HCT116 (cell line): ENCODE measurements around the gene EML1. TPM values are rescaled to one million over a fixed set of nuclear protein-coding genes. Genes with fewer than 3 reads are reported as not detected.

ENCODE experiments used
- ATAC-seq: fragments of 200-7000 bp; cut with Tn5 transposase; 2 replicates; pipeline ENCODE4 v1.9.1; 2020; ENCODE audit warnings: mild to moderate bottlenecking, moderate library complexity
- BruUV-seq: library from RNA; stranded (reverse); fragments of 400-500 nt; replicated peaks from 2 replicates; lab custom pipeline; 2021; lab: Mats Ljungman, UMichigan
- CTCF ChIA-PET: fragments of 300-600 bp; sonication (Branson Sonifier 250); formaldehyde crosslinking; loops from one replicate; lab custom pipeline; 2021; ENCODE audit warnings: antibody characterized with exemption; lab: Charles Lee
- POLR2A ChIA-PET: fragments of 300-600, 350-600 bp; sonication (Branson Sonifier 250); formaldehyde crosslinking; loops from one replicate; lab custom pipeline; 2021; ENCODE audit warnings: antibody characterized with exemption; lab: Charles Lee
- RAD21 ChIA-PET, 2 experiments: fragments of 300-600 bp; sonication (Branson Sonifier 250); formaldehyde crosslinking; loops; one replicate each; lab custom pipeline; 2023; ENCODE audit warnings: low total read pairs in 2 of 2; ENCODE audit not compliant: uncharacterized antibody in 2 of 2, unreplicated experiment in 2 of 2, low non-redundant PET in 1 of 2; lab: Charles Lee
- DNase-seq: peaks from one replicate; pipeline ENCODE4 v3.0.0-alpha.2; 2010; ENCODE audit warnings: low read depth, low spot score
- H2AFZ ChIP-seq: fragments of 200-600 bp; shearing (Covaris generic), sonication (generic); 2 replicates; pipeline ENCODE4 v1.6.1; 2017; ENCODE audit warnings: low read depth, mixed run types, mixed read lengths, antibody characterized with exemption, low read length; ENCODE audit not compliant: poor library complexity, severe bottlenecking
- H3K27ac ChIP-seq: 2 replicates; pipeline ENCODE4 v1.5.1; 2012; ENCODE audit warnings: low read depth, low read length
- H3K27me3 ChIP-seq: fragments of 200-600 bp; sonication (generic); 2 replicates; pipeline ENCODE4 v1.6.1; 2016; ENCODE audit warnings: mixed run types, low read length, mixed read lengths; ENCODE audit not compliant: insufficient read depth
- H3K36me3 ChIP-seq, 2 experiments: fragments of 200-500 bp in 1 of 2; fragments of 200-600 bp in 1 of 2; sonication (Bioruptor generic) in 1 of 2; sonication (generic) in 1 of 2; 2 replicates each; pipeline versions ENCODE4 v1.5.1 to v1.6.1; 2014 to 2016; ENCODE audit warnings: low read length in 2 of 2, inconsistent platforms in 1 of 2, mixed read lengths in 1 of 2, mixed run types in 1 of 2; ENCODE audit not compliant: insufficient read depth in 2 of 2, control insufficient read depth in 1 of 2
- H3K4me1 ChIP-seq, 2 experiments: fragments of 200-600 bp in 1 of 2; sonication (generic) in 1 of 2; 2 replicates each; pipeline versions ENCODE4 v1.5.1 to v1.6.1; 2012 to 2017; ENCODE audit warnings: low read length in 2 of 2, inconsistent platforms in 1 of 2, mild to moderate bottlenecking in 1 of 2, mixed read lengths in 1 of 2, mixed run types in 1 of 2, moderate library complexity in 1 of 2; ENCODE audit not compliant: insufficient read depth in 2 of 2, control insufficient read depth in 1 of 2
- H3K4me2 ChIP-seq: fragments of 200-600 bp; sonication (generic); 2 replicates; pipeline ENCODE4 v1.6.1; 2017; ENCODE audit warnings: mixed run types, low read length, mixed read lengths
- H3K4me3 ChIP-seq, 2 experiments: fragments of 200-600 bp in 1 of 2; sonication (generic) in 1 of 2; replicated peaks in 1 of 2; 2 replicates each; pipeline ENCODE4 v1.5.1; 2011 to 2016; ENCODE audit warnings: low read length in 2 of 2, control low read depth in 1 of 2, low read depth in 1 of 2, mild to moderate bottlenecking in 1 of 2, mixed read lengths in 1 of 2, mixed run types in 1 of 2
- H3K79me2 ChIP-seq: fragments of 200-600 bp; sonication (generic); 2 replicates; pipeline ENCODE4 v1.6.1; 2017; ENCODE audit warnings: mild to moderate bottlenecking, mixed run types, low read length, moderate library complexity, mixed read lengths; ENCODE audit not compliant: insufficient read depth
- H3K9ac ChIP-seq: fragments of 200-600 bp; sonication (generic); 2 replicates; pipeline ENCODE4 v1.6.1; 2016; ENCODE audit warnings: low read length, mixed read lengths
- H3K9me2 ChIP-seq: fragments of 200-600 bp; sonication (generic), shearing (Covaris generic); 2 replicates; pipeline ENCODE4 v1.6.1; 2017; ENCODE audit warnings: mixed run types, mild to moderate bottlenecking, moderate library complexity; ENCODE audit not compliant: insufficient read depth
- H3K9me3 ChIP-seq, 2 experiments: fragments of 200-500 bp in 1 of 2; fragments of 200-600 bp in 1 of 2; sonication (Bioruptor generic) in 1 of 2; sonication (generic) in 1 of 2; 2 replicates each; pipeline ENCODE4 v1.6.1; 2014 to 2017; ENCODE audit warnings: low read length in 2 of 2, mixed read lengths in 2 of 2, inconsistent platforms in 1 of 2, low read depth in 1 of 2, mild to moderate bottlenecking in 1 of 2, mixed run types in 1 of 2, moderate library complexity in 1 of 2; ENCODE audit not compliant: control insufficient read depth in 1 of 2, insufficient read depth in 1 of 2
- H4K20me1 ChIP-seq: fragments of 200-600 bp; sonication (generic), shearing (Covaris generic); 2 replicates; pipeline ENCODE4 v1.6.1; 2017; ENCODE audit warnings: mixed run types, mild to moderate bottlenecking, moderate library complexity; ENCODE audit not compliant: insufficient read depth
- EGR1 ChIP-seq: IDR thresholded peaks from 2 replicates; pipeline ENCODE4 v1.6.1; 2012; ENCODE audit warnings: low read depth
- ELF1 ChIP-seq: IDR thresholded peaks from 2 replicates; pipeline ENCODE4 v1.6.1; 2012; ENCODE audit warnings: low read depth, borderline replicate concordance
- EZH2 ChIP-seq: fragments of 200-600 bp; sonication (generic); IDR thresholded peaks from 2 replicates; pipeline ENCODE4 v1.6.1; 2017; ENCODE audit warnings: antibody characterized with exemption, mixed run types
- EZH2phosphoT487 ChIP-seq: fragments of 200-600 bp; IDR thresholded peaks from 2 replicates; pipeline ENCODE4 v1.6.1; 2018; ENCODE audit warnings: antibody characterized with exemption, borderline replicate concordance
- FOSL1 ChIP-seq: IDR thresholded peaks from 2 replicates; pipeline ENCODE4 v1.6.1; 2012; ENCODE audit warnings: low read depth
- JUND ChIP-seq: IDR thresholded peaks from 2 replicates; pipeline ENCODE4 v1.6.1; 2012
- POLR2A ChIP-seq: IDR thresholded peaks from 2 replicates; pipeline ENCODE4 v1.7.0; 2011; ENCODE audit warnings: borderline replicate concordance; ENCODE audit not compliant: insufficient read depth, insufficient read length; ENCODE audit errors: extremely low read depth
- RAD21 ChIP-seq: IDR thresholded peaks from 2 replicates; pipeline ENCODE4 v1.6.1; 2012; ENCODE audit warnings: low read depth, mild to moderate bottlenecking
- SIN3A ChIP-seq: IDR thresholded peaks from 2 replicates; pipeline ENCODE4 v1.6.1; 2012; ENCODE audit warnings: low read depth
- SP1 ChIP-seq: IDR thresholded peaks from 2 replicates; pipeline ENCODE4 v1.6.1; 2012; ENCODE audit warnings: low read depth
- SRF ChIP-seq: IDR thresholded peaks from 2 replicates; pipeline ENCODE4 v1.6.1; 2012; ENCODE audit warnings: low read depth
- YY1 ChIP-seq: IDR thresholded peaks from 2 replicates; pipeline ENCODE4 v1.6.1; 2011; ENCODE audit warnings: low read length, low read depth, moderate library complexity, mild to moderate bottlenecking; ENCODE audit not compliant: insufficient replicate concordance; ENCODE audit errors: extremely low read depth
- ZFX ChIP-seq: fragments of 450-650 bp; IDR thresholded peaks from 2 replicates; pipeline ENCODE4 v1.6.1; 2017
- ZNF274 ChIP-seq: fragments of 200-500 bp; sonication (Bioruptor generic); IDR thresholded peaks from 2 replicates; pipeline ENCODE4 v1.6.1; 2014; ENCODE audit warnings: mild to moderate bottlenecking, low read depth, low read length, inconsistent platforms
- intact Hi-C: fragments of 100-400 bp; cut with micrococcal nuclease; formaldehyde crosslinking; loops from 2 replicates; pipeline ENCODE4 v1.10.0; 2022
- total RNA-seq: library from RNA; stranded (reverse); gene quantifications from one replicate; pipeline ENCODE4 v1.2.1, GENCODE V29; 2021; ENCODE audit not compliant: unreplicated experiment
- TF ChIP-seq, protein P1 (sequence below): IDR thresholded peaks from 2 replicates; pipeline ENCODE4 v1.6.1; 2012; ENCODE audit warnings: low read depth

Gene EML1
- total RNA-seq, 1 experiment from 2014 or later: 7.4 TPM

DNA sequence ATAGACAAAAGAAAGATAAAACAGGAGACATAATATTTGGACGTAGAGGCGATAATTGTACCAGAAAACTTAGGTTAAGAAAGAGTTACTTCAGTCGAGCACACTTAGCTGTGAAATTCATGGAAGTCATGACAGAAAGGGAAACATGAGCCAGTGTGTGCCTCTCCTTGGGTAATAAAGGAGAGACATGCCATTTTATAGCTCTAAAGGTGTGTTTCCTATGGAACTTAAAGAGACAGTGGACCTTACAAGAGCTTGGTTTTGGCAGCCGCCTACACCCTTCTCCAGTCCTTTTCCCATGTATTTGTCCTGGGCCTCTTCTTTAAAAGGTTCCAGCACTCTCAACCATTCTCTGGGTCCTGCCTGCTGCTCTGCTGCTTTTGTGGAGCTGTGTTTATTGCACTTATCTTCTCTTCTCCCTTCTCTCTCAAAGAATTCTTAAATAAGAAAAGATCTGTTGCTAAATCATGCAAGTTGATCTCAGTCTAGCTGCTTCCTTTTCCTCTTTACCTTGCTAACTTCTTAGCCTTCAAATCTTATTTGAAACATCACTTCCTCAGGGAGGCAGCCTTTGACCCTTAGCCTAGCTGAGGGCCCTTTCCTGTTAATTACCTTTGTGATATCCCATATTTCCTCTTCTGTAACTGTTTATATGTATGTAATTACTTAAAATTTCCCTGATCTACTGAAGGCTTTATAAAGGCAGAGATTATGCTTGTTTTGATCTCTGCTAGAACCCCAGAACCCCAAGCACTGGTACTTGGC is 190.2 kb downstream of the EML1 start:
- TF ChIP-seq ELF1: no peak
- TF ChIP-seq ZFX: no peak
- TF ChIP-seq EZH2phosphoT487: no peak
- no peak for TF ChIP-seq JUND
- TF ChIP-seq POLR2A: no peak
- TF ChIP-seq EGR1: no peak
- TF ChIP-seq, protein P1, sequence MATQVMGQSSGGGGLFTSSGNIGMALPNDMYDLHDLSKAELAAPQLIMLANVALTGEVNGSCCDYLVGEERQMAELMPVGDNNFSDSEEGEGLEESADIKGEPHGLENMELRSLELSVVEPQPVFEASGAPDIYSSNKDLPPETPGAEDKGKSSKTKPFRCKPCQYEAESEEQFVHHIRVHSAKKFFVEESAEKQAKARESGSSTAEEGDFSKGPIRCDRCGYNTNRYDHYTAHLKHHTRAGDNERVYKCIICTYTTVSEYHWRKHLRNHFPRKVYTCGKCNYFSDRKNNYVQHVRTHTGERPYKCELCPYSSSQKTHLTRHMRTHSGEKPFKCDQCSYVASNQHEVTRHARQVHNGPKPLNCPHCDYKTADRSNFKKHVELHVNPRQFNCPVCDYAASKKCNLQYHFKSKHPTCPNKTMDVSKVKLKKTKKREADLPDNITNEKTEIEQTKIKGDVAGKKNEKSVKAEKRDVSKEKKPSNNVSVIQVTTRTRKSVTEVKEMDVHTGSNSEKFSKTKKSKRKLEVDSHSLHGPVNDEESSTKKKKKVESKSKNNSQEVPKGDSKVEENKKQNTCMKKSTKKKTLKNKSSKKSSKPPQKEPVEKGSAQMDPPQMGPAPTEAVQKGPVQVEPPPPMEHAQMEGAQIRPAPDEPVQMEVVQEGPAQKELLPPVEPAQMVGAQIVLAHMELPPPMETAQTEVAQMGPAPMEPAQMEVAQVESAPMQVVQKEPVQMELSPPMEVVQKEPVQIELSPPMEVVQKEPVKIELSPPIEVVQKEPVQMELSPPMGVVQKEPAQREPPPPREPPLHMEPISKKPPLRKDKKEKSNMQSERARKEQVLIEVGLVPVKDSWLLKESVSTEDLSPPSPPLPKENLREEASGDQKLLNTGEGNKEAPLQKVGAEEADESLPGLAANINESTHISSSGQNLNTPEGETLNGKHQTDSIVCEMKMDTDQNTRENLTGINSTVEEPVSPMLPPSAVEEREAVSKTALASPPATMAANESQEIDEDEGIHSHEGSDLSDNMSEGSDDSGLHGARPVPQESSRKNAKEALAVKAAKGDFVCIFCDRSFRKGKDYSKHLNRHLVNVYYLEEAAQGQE: no peak
- no peak for TF ChIP-seq YY1
- TF ChIP-seq EZH2: no peak
- no peak for TF ChIP-seq ZNF274
- no peak for TF ChIP-seq SIN3A
- TF ChIP-seq RAD21: no peak
- no peak for TF ChIP-seq SP1
- no peak for TF ChIP-seq SRF
- TF ChIP-seq FOSL1: no peak
- ATAC-seq (no peak), DNase-seq (no peak)
- Histone ChIP-seq H2AFZ (no peak overlapping the region), H3K9me3 (no peaks in the 10 kb centered on the region), H3K4me1 (no peaks in the 10 kb centered on the region), H4K20me1 (no peaks in the 10 kb centered on the region), H3K9ac (no peak overlapping the region), H3K4me2 (no peak overlapping the region), H3K36me3 (no peaks in the 10 kb centered on the region), H3K27me3 (no peaks in the 10 kb centered on the region), H3K27ac (no peak overlapping the region), H3K79me2 (no peaks in the 10 kb centered on the region), H3K4me3 (no peak overlapping the region), H3K9me2 (no peaks in the 10 kb centered on the region)
- intact Hi-C loops: loop anchor here (2.0 kb wide), 1 partner anchor 41 kb away; no protein-coding TSS in a partner anchor
- ChIA-PET RAD21 (interaction anchor here (1.3 to 1.6 kb wide), 2 partner anchors 88 to 210 kb away, joined by 3 to 4 read pairs; no protein-coding TSS in a partner anchor), CTCF (interaction anchor here (1.0 to 4.7 kb wide), 6 partner anchors 41 to 209 kb away, joined by 3 to 27 read pairs (median 4); no protein-coding TSS in a partner anchor), POLR2A (interaction anchor here (1.4 kb wide), 1 partner anchor 209 kb away, joined by 4 read pairs; no protein-coding TSS in a partner anchor)
- BruUV-seq: no TSS peak
